ENCODE data around the gene ASTN2.

GRCh38 chr9:117445631-117446030, 30.8 kb upstream of the ASTN2 start:
- TF ChIP-seq ZNF274 (IDR thresholded peaks at IDR 0.05; ENCODE audit: low read depth, low read length): no peak
- no peak for TF ChIP-seq YY1 (IDR thresholded peaks at IDR 0.05; ENCODE audit: insufficient read depth, insufficient read length)

Data from NT2/D1 (cell line).